Right atrium auricular region (tissue), 2 donors: ENCODE data around the gene ASIC2. TPM values are rescaled to one million over a fixed set of nuclear protein-coding genes. Genes with fewer than 3 reads are reported as not detected.

Experiments
- DNase-seq: peaks from one replicate; pipeline ENCODE4 v3.0.0-alpha.2; 2019; ENCODE audit warnings: low spot score
- H3K27ac ChIP-seq, 2 donors: fragments of 200-600 bp; sonication (generic); 1 replicate in 1 of 2; 2 replicates in 1 of 2; pipeline ENCODE4 v1.5.1; 2016 to 2019
- H3K27me3 ChIP-seq, 2 donors: fragments of 200-600 bp; sonication (generic); one replicate each; pipeline versions ENCODE4 v1.5.1 to v1.6.0; 2017 to 2019
- H3K36me3 ChIP-seq: fragments of 200-600 bp; sonication (generic); one replicate; pipeline ENCODE4 v1.5.1; 2016
- H3K4me1 ChIP-seq, 2 donors: fragments of 200-600 bp; sonication (generic); one replicate each; pipeline versions ENCODE4 v1.5.1 to v1.6.0; 2017 to 2019
- H3K4me3 ChIP-seq, 2 donors: fragments of 200-600 bp; sonication (generic); 1 replicate in 1 of 2; 2 replicates in 1 of 2; pipeline ENCODE4 v1.5.1; 2017 to 2019; ENCODE audit warnings: mild to moderate bottlenecking in 1 of 2, moderate library complexity in 1 of 2
- H3K9me3 ChIP-seq, 2 donors: fragments of 200-600 bp; sonication (generic); one replicate each; pipeline ENCODE4 v1.5.1; 2019
- total RNA-seq, 2 donors: library from RNA; depleted of rRNA; stranded (reverse); fragments of >200 nt; gene quantifications; one replicate each; pipeline ENCODE4 v1.1.0, GENCODE V29; 2016
- TF ChIP-seq, protein P1 (sequence below), 2 donors: fragments of 200-600 bp; sonication (generic); IDR thresholded peaks; one replicate each; pipeline ENCODE4 v1.5.1; 2019; ENCODE audit warnings: antibody characterized with exemption in 2 of 2

The ASIC2 gene
- total RNA-seq, 2 donors from 2014 or later = 0.75 TPM; not detected in 1

GRCh38 chr17:33209671-33210070 lies 83.4 kb downstream of the ASIC2 start:
- Histone ChIP-seq H3K9me3 (no peaks in the 10 kb centered on the region), H3K27me3 (no peaks in the 10 kb centered on the region), H3K4me3 (no peak overlapping the region), H3K36me3 (no peaks in the 10 kb centered on the region), H3K27ac (no peak overlapping the region), H3K4me1 (no peaks in the 10 kb centered on the region)
- no peak for DNase-seq
- TF ChIP-seq, protein P1, sequence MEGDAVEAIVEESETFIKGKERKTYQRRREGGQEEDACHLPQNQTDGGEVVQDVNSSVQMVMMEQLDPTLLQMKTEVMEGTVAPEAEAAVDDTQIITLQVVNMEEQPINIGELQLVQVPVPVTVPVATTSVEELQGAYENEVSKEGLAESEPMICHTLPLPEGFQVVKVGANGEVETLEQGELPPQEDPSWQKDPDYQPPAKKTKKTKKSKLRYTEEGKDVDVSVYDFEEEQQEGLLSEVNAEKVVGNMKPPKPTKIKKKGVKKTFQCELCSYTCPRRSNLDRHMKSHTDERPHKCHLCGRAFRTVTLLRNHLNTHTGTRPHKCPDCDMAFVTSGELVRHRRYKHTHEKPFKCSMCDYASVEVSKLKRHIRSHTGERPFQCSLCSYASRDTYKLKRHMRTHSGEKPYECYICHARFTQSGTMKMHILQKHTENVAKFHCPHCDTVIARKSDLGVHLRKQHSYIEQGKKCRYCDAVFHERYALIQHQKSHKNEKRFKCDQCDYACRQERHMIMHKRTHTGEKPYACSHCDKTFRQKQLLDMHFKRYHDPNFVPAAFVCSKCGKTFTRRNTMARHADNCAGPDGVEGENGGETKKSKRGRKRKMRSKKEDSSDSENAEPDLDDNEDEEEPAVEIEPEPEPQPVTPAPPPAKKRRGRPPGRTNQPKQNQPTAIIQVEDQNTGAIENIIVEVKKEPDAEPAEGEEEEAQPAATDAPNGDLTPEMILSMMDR (IDR thresholded peaks at IDR 0.05) = no peak

DNA sequence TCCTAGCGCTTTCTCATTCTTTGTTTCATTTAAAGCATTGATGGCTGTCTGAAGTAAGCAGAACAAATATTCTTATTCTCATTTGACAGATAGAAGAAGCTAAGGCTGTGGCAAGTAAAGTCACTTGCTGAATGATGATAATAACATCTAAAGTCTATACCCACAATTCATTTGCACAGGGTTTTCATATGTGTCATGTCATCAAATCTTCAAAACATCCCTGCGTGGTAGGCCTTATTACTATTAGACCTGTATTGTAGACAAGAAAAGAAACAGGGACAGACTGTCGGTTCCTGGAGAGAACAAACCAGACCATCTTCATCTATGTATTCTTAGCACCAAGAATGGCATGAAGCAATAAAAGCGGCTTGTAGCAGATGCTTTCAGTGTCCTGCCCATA lies 85.9 kb downstream of the ASIC2 start:
- TF ChIP-seq, protein P1 (IDR thresholded peaks at IDR 0.05) = no peak
- no peaks in the 10 kb centered on the region for H3K27me3 ChIP-seq

DNA sequence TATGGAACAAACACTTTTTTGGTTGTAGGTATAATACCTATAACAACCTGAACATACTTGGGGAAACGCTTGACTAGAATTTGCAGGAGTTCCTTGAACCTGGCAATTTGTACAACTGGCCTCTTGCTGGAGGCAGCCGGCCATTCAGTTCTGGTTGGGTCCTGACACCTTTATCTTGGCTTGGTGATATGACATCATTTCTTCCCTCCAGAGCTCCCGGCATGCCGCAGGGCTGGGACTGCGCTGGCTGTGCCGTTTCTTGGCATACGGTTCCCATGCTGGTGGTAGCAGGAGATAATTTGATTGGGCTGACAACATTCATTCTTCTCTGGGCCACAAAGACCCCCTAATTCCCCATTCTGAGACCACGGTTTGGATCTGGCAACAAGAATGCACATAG lies 87.5 kb downstream of the ASIC2 start:
- Histone ChIP-seq H3K4me3 (no peak overlapping the region), H3K9me3 (no peaks in the 10 kb centered on the region), H3K27ac (no peak overlapping the region), H3K4me1 (no peaks in the 10 kb centered on the region), H3K36me3 (no peaks in the 10 kb centered on the region), H3K27me3 (no peaks in the 10 kb centered on the region)
- TF ChIP-seq, protein P1 (IDR thresholded peaks at IDR 0.05) = no peak
- peak; percentile 23 for DNase-seq

More for the DNA sequence above, 85.9 kb downstream of the ASIC2 start:
- Histone ChIP-seq H3K4me1 (no peaks in the 10 kb centered on the region), H3K4me3 (no peak overlapping the region), H3K27ac (no peak overlapping the region), H3K36me3 (no peaks in the 10 kb centered on the region), H3K9me3 (no peaks in the 10 kb centered on the region)
- peak; percentile 2 for DNase-seq

DNA sequence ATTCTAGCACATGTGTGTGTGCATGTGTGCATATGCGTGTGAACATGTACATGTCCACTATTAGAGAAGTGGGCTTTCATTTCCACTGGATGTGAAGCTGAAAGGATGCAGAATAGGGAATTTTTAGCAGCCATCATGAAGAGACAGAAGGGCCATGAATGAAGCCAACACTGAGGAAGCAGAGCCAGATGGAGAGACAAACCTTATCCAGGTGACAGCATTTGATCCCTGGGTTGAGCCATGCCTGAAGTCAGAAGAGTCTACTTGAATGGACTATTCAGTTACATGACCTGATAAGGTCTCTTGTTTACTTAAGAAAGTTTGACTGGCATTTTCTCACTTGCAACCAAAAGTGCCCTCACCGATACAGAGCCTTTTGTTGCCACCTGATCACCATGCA lies 88.4 kb downstream of the ASIC2 start:
- TF ChIP-seq, protein P1 (IDR thresholded peaks at IDR 0.05) = no peak

GRCh38 chr17:33204156-33204555 lies 88.9 kb downstream of the ASIC2 start:
- no peaks in the 10 kb centered on the region for H3K27me3 ChIP-seq

More for the DNA sequence above, 88.4 kb downstream of the ASIC2 start:
- H3K4me3 ChIP-seq = no peak overlapping the region
- peak; percentile 23 for DNase-seq
- no peaks in the 10 kb centered on the region for H3K36me3 ChIP-seq
- no peaks in the 10 kb centered on the region for H3K9me3 ChIP-seq
- no peak overlapping the region for H3K27ac ChIP-seq
- H3K27me3 ChIP-seq = no peaks in the 10 kb centered on the region
- no peaks in the 10 kb centered on the region for H3K4me1 ChIP-seq

More at GRCh38 chr17:33204156-33204555, 88.9 kb downstream of the ASIC2 start:
- peak; percentile 7 for DNase-seq
- TF ChIP-seq, protein P1 (IDR thresholded peaks at IDR 0.05) = no peak
- no peaks in the 10 kb centered on the region for H3K4me1 ChIP-seq
- no peaks in the 10 kb centered on the region for H3K9me3 ChIP-seq
- no peak overlapping the region for H3K27ac ChIP-seq
- no peak overlapping the region for H3K4me3 ChIP-seq
- H3K36me3 ChIP-seq = no peaks in the 10 kb centered on the region
